Type B pancreatic cell (in vitro differentiated cells): ENCODE measurements around the gene LTO1. TPM values are rescaled to one million over a fixed set of nuclear protein-coding genes. Genes with fewer than 3 reads are reported as not detected.

Experiments
- DNase-seq: peaks from one replicate; pipeline ENCODE4 v3.0.0; 2021; ENCODE audit warnings: mixed read lengths; ENCODE audit not compliant: unreplicated experiment; ENCODE audit errors: extremely low spot score
- H3K27ac Mint-ChIP-seq: 2 replicates; pipeline ENCODE4 v1.8.0; 2021; ENCODE audit warnings: mild to moderate bottlenecking, mixed read lengths
- H3K27me3 Mint-ChIP-seq: 2 replicates; pipeline ENCODE4 v1.8.0; 2021; ENCODE audit warnings: mixed read lengths
- H3K36me3 Mint-ChIP-seq: 2 replicates; pipeline ENCODE4 v1.8.0; 2021; ENCODE audit warnings: mixed read lengths
- H3K4me1 Mint-ChIP-seq: one replicate; pipeline ENCODE4 v1.8.0; 2021; ENCODE audit warnings: mixed read lengths; ENCODE audit not compliant: unreplicated experiment
- H3K4me3 Mint-ChIP-seq: 2 replicates; pipeline ENCODE4 v1.8.0; 2021; ENCODE audit warnings: mild to moderate bottlenecking, mixed read lengths
- H3K9me3 Mint-ChIP-seq: 2 replicates; pipeline ENCODE4 v1.8.0; 2021; ENCODE audit warnings: mixed read lengths
- CTCF ChIP-seq: fragments of 200-600 bp; sonication (generic); conservative IDR thresholded peaks from 2 replicates; pipeline ENCODE4 v1.5.0; 2021; ENCODE audit warnings: antibody characterized with exemption, mild to moderate bottlenecking
- total RNA-seq: library from RNA; stranded (reverse); gene quantifications from 2 replicates; pipeline ENCODE4 v1.2.1, GENCODE V29; 2021; ENCODE audit warnings: low replicate concordance

The LTO1 gene
- total RNA-seq, 1 donor from 2014 or later = 24.6 TPM

GRCh38 chr11:69682221-69682620 lies 7.1 kb upstream of the LTO1 start:
- Mint-ChIP-seq H3K27ac (no peak overlapping the region), H3K27me3 (peaks cover 2% of the 10 kb centered on the region), H3K4me1 (no peaks in the 10 kb centered on the region)

GRCh38 chr11:69680688-69681087 lies 5.5 kb upstream of the LTO1 start:
- H3K4me1 Mint-ChIP-seq = no peaks in the 10 kb centered on the region
- TF ChIP-seq CTCF = no peak
- no peaks in the 10 kb centered on the region for H3K36me3 Mint-ChIP-seq

More at GRCh38 chr11:69682221-69682620, 7.1 kb upstream of the LTO1 start:
- no peak for DNase-seq
- no peaks in the 10 kb centered on the region for H3K9me3 Mint-ChIP-seq
- no peaks in the 10 kb centered on the region for H3K36me3 Mint-ChIP-seq
- H3K4me3 Mint-ChIP-seq = no peak overlapping the region
- no peak for TF ChIP-seq CTCF

GRCh38 chr11:69677749-69678148 lies 2.6 kb upstream of the LTO1 start:
- Mint-ChIP-seq H3K27me3 (peaks cover 2% of the 10 kb centered on the region), H3K4me1 (peaks cover 9% of the 10 kb centered on the region), H3K9me3 (no peaks in the 10 kb centered on the region), H3K4me3 (no peak overlapping the region), H3K27ac (no peak overlapping the region), H3K36me3 (peaks cover 4% of the 10 kb centered on the region)
- TF ChIP-seq CTCF = no peak
- no peak for DNase-seq

More at GRCh38 chr11:69680688-69681087, 5.5 kb upstream of the LTO1 start:
- H3K9me3 Mint-ChIP-seq = no peaks in the 10 kb centered on the region
- no peak overlapping the region for H3K27ac Mint-ChIP-seq
- H3K27me3 Mint-ChIP-seq = peaks cover 2% of the 10 kb centered on the region
- DNase-seq = no peak
- no peak overlapping the region for H3K4me3 Mint-ChIP-seq

- peak overlapping the region; percentile 87 for H3K27ac Mint-ChIP-seq
These were observed 777 bp downstream of the LTO1 start for GRCh38 chr11:69674267-69674885.

GRCh38 chr11:69671734-69672465 lies 3.3 kb downstream of the LTO1 start:
- Mint-ChIP-seq H3K27me3 (no peaks in the 10 kb centered on the region), H3K4me3 (peak overlapping the region; percentile 36), H3K4me1 (peaks cover 23% of the 10 kb centered on the region), H3K27ac (no peak overlapping the region), H3K9me3 (no peaks in the 10 kb centered on the region), H3K36me3 (peaks cover 12% of the 10 kb centered on the region)
- TF ChIP-seq CTCF = no peak
- no peak for DNase-seq

More at GRCh38 chr11:69674267-69674885, 777 bp downstream of the LTO1 start:
- Mint-ChIP-seq H3K4me1 (peaks cover 17% of the 10 kb centered on the region), H3K9me3 (no peaks in the 10 kb centered on the region), H3K27me3 (peaks cover 2% of the 10 kb centered on the region), H3K4me3 (peak overlapping the region; percentile 94), H3K36me3 (peaks cover 12% of the 10 kb centered on the region)
- no peak for TF ChIP-seq CTCF
- no peak for DNase-seq
